Activated T-helper 2 cell treated with anti-CD3 and anti-CD28 coated beads, Interferon-gamma antibody, Interleukin-2, Interleukin-4, amounts not matched to agents 10 μg/mL and 5 μg/mL and 100 μg/mL, durations not matched to agents 14 hours and 24 hours and 36 hours (primary cell): ENCODE measurements around the gene MED31. TPM values are rescaled to one million over a fixed set of nuclear protein-coding genes. Genes with fewer than 3 reads are reported as not detected.
"Not testable (repeated sequence)": the region's sequence is repeated elsewhere in the genome, so short reads cannot be mapped to it uniquely, and the experiment has no call there.

ENCODE experiments used
- DNase-seq: peaks from one replicate; pipeline ENCODE4 v3.0.0; 2021; ENCODE audit warnings: low spot score
- H3K27ac Mint-ChIP-seq: one replicate; pipeline ENCODE4 v1.8.0; 2021; ENCODE audit warnings: mixed read lengths
- H3K27me3 Mint-ChIP-seq: one replicate; pipeline ENCODE4 v1.8.0; 2021; ENCODE audit warnings: low read depth, mixed read lengths
- H3K36me3 Mint-ChIP-seq: one replicate; pipeline ENCODE4 v1.8.0; 2021; ENCODE audit warnings: low read depth, mixed read lengths
- H3K4me1 Mint-ChIP-seq: one replicate; pipeline ENCODE4 v1.8.0; 2021; ENCODE audit warnings: low read depth, mixed read lengths
- H3K4me3 Mint-ChIP-seq: one replicate; pipeline ENCODE4 v1.8.0; 2021; ENCODE audit warnings: low read depth, mild to moderate bottlenecking, moderate library complexity, mixed read lengths
- H3K9me3 Mint-ChIP-seq: one replicate; pipeline ENCODE4 v1.8.0; 2021; ENCODE audit warnings: mixed read lengths
- intact Hi-C: fragments of 100-400 bp; cut with micrococcal nuclease; formaldehyde crosslinking; loops from one replicate; pipeline ENCODE4 v1.15.1; 2023
- total RNA-seq: library from RNA; stranded (reverse); gene quantifications from 2 replicates; pipeline ENCODE4 v1.2.3, GENCODE V29; 2022

MED31 gene
- total RNA-seq, 1 donor from 2014 or later, result 19.1 TPM

DNA sequence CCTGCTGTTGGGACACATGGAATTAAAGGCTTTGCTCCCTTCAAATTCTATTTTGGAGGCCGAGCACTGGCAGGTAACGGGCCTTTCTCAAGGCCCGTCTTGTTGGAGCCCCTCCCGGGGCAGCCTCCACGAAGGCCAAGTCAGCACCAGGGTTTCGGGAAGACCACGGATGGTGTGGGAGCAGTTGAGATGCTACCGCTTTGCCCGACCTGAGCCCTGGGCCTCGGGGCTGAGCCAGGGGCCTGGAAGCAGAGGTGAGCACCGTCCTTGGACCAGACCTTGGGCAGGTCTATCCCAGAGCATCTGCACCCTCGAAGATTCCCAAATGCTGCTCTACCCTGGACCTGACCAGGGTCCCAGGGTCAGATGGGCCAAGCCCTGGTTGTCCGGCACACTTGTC is 23.2 kb upstream of the MED31 start:
- intact Hi-C loops, result no loop called here
- Mint-ChIP-seq H3K36me3 (no peaks in the 10 kb centered on the region), H3K4me1 (peaks cover 5% of the 10 kb centered on the region), H3K27me3 (peaks cover 19% of the 10 kb centered on the region), H3K4me3 (no peak overlapping the region), H3K27ac (no peak overlapping the region), H3K9me3 (no peaks in the 10 kb centered on the region)
- DNase-seq, result no peak

GRCh38 chr17:6671431-6671830 is 20.0 kb upstream of the MED31 start:
- intact Hi-C loops, result no loop called here
- Mint-ChIP-seq H3K36me3 (no peaks in the 10 kb centered on the region), H3K4me1 (peaks cover 8% of the 10 kb centered on the region), H3K27me3 (peaks cover 14% of the 10 kb centered on the region), H3K27ac (no peak overlapping the region), H3K9me3 (no peaks in the 10 kb centered on the region), H3K4me3 (no peak overlapping the region)
- DNase-seq, result no peak

- intact Hi-C loops, result no loop called here
- H3K27ac Mint-ChIP-seq, result no peak overlapping the region
- DNase-seq, result no peak
- peaks cover 8% of the 10 kb centered on the region for H3K4me1 Mint-ChIP-seq
- no peaks in the 10 kb centered on the region for H3K36me3 Mint-ChIP-seq
- H3K4me3 Mint-ChIP-seq, result no peak overlapping the region
- H3K9me3 Mint-ChIP-seq, result no peaks in the 10 kb centered on the region
- H3K27me3 Mint-ChIP-seq, result peaks cover 13% of the 10 kb centered on the region
These were observed 19.6 kb upstream of the MED31 start for GRCh38 chr17:6670999-6671398.

- DNase-seq, result no peak
- no peak overlapping the region for H3K27ac Mint-ChIP-seq
- H3K9me3 Mint-ChIP-seq, result no peaks in the 10 kb centered on the region
- H3K36me3 Mint-ChIP-seq, result no peaks in the 10 kb centered on the region
- H3K27me3 Mint-ChIP-seq, result peaks cover 9% of the 10 kb centered on the region
- intact Hi-C loops, result no loop called here
- no peak overlapping the region for H3K4me3 Mint-ChIP-seq
- H3K4me1 Mint-ChIP-seq, result peaks cover 8% of the 10 kb centered on the region
These were observed 19.2 kb upstream of the MED31 start for GRCh38 chr17:6670571-6670970.

DNA sequence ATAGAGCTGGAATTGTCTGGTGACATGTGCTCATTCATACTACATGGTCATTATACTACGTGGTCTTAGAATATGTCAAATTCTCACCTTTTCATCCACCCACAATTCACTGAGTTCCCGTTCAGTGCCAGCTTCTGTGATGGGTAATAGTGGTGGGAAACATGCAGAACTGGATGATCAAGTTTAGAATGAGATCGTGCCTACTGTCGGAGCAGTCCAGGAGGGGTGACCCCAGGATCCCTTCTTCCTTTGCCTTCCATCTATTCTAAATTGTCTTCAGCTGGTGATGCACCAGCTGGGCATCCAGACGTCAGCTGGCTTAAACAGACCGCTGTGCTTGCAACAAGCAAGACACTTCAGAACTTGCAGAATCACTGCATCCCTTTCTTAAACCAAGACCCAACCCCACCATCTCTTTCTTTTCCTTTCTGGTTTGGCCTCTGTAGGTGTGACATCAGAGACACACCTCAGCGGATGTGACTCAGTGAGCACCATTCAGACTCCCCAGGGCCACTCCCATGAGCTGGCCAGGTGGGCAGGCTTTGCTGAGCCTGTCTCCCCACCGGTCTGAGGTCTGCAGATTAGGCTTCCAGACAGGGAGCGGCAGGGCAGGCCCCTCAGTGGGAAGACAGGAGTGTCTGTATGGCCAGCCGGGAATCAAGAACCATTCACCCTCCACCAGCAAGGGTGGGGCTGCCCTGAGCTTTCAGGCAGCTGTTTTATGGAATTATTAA is 18.2 kb upstream of the MED31 start:
- peaks cover 8% of the 10 kb centered on the region for H3K4me1 Mint-ChIP-seq
- no peaks in the 10 kb centered on the region for H3K9me3 Mint-ChIP-seq
- intact Hi-C loops, result loop anchor here (5.0 to 10.0 kb wide), 2 partner anchors 173 to 225 kb away; no protein-coding TSS in a partner anchor
- no peaks in the 10 kb centered on the region for H3K36me3 Mint-ChIP-seq
- no peak overlapping the region for H3K27ac Mint-ChIP-seq
- H3K27me3 Mint-ChIP-seq, result peaks cover 11% of the 10 kb centered on the region
- no peak overlapping the region for H3K4me3 Mint-ChIP-seq
- DNase-seq, result no peak

DNA sequence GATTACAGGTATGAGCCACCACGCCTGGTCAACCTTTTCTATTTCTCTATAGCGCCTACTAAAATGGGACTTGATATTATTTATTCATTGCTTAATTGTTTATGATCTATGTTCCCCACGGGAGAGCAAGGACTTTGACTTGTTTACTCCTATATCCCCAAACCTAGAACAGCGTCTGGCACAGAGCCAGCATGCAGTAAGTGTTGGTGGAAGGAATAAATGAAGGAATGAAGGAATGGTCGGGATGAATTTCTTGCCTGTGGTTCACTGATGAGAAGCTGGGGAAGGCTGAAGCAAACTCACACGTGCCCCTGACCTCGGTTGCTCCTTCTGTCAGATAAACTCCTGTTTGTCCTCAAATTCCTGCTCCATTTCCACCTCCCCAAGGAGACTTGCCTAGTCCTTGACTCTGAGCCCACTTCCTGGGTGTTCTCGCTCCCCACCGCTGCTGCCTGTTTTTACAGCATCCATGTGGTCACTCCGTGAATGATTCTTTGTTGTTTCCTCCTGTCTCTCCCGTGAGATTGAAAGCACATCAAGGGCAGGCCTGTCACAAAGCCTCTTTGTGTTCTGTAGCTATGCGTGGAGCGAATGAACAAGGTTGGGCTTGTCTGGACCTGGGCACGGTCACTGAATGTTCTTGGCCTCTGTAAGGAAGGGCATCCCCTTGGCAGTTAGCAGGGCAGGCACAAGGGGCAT is 17.5 kb upstream of the MED31 start:
- intact Hi-C loops, result loop anchor here (5.0 to 10.0 kb wide), 2 partner anchors 173 to 226 kb away; no protein-coding TSS in a partner anchor
- DNase-seq, result no peak
- no peak overlapping the region for H3K27ac Mint-ChIP-seq
- peaks cover 11% of the 10 kb centered on the region for H3K27me3 Mint-ChIP-seq
- no peak overlapping the region for H3K4me3 Mint-ChIP-seq
- no peaks in the 10 kb centered on the region for H3K9me3 Mint-ChIP-seq
- H3K36me3 Mint-ChIP-seq, result no peaks in the 10 kb centered on the region
- peaks cover 8% of the 10 kb centered on the region for H3K4me1 Mint-ChIP-seq

DNA sequence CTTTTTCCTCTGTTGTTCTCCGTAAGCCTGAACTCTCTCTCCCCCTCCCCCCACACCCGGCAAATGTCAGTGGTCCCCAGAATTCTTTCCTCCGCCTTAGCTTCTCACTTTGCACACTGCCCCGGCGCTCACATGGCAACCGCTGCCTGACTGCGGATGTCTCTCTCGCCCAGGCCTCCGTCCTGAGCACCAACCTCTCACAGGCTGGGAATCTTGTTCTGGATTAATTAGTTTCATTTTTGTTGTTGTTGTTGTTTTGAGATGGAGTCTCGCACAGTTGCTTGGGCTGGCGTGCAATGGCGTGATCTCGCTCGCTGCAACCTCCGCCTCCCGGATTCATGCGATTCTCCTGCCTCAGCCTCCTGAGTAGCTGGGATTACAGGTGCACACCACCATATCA is 16.8 kb upstream of the MED31 start:
- peaks cover 11% of the 10 kb centered on the region for H3K27me3 Mint-ChIP-seq
- H3K4me1 Mint-ChIP-seq, result peaks cover 8% of the 10 kb centered on the region
- H3K4me3 Mint-ChIP-seq, result no peak overlapping the region
- H3K36me3 Mint-ChIP-seq, result no peaks in the 10 kb centered on the region
- H3K27ac Mint-ChIP-seq, result no peak overlapping the region
- no peaks in the 10 kb centered on the region for H3K9me3 Mint-ChIP-seq
- intact Hi-C loops, result loop anchor here (5.0 to 10.0 kb wide), 2 partner anchors 174 to 227 kb away; no protein-coding TSS in a partner anchor
- no peak for DNase-seq

GRCh38 chr17:6667516-6667915 is 16.1 kb upstream of the MED31 start:
- Mint-ChIP-seq H3K27me3 (peaks cover 16% of the 10 kb centered on the region), H3K4me1 (peaks cover 8% of the 10 kb centered on the region), H3K9me3 (no peaks in the 10 kb centered on the region), H3K36me3 (no peaks in the 10 kb centered on the region), H3K4me3 (no peak overlapping the region), H3K27ac (no peak overlapping the region)
- intact Hi-C loops, result loop anchor here (5.0 to 10.0 kb wide), 2 partner anchors 175 to 227 kb away; no protein-coding TSS in a partner anchor
- DNase-seq, result no peak

- DNase-seq, result no peak
- Mint-ChIP-seq H3K27me3 (peaks cover 21% of the 10 kb centered on the region), H3K36me3 (no peaks in the 10 kb centered on the region), H3K4me1 (peaks cover 10% of the 10 kb centered on the region), H3K9me3 (no peaks in the 10 kb centered on the region), H3K4me3 (no peak overlapping the region), H3K27ac (no peak overlapping the region)
- intact Hi-C loops, result loop anchor here (5.0 to 10.0 kb wide), 2 partner anchors 176 to 228 kb away; no protein-coding TSS in a partner anchor
These were observed 15.2 kb upstream of the MED31 start for GRCh38 chr17:6666557-6666956.

GRCh38 chr17:6666077-6666521 is 14.7 kb upstream of the MED31 start:
- DNase-seq, result no peak
- H3K4me1 Mint-ChIP-seq, result peaks cover 14% of the 10 kb centered on the region
- H3K27me3 Mint-ChIP-seq, result peaks cover 24% of the 10 kb centered on the region
- no peak overlapping the region for H3K4me3 Mint-ChIP-seq
- no peaks in the 10 kb centered on the region for H3K36me3 Mint-ChIP-seq
- no peak overlapping the region for H3K27ac Mint-ChIP-seq
- no peaks in the 10 kb centered on the region for H3K9me3 Mint-ChIP-seq
- intact Hi-C loops, result loop anchor here (5.0 to 10.0 kb wide), 2 partner anchors 176 to 229 kb away; no protein-coding TSS in a partner anchor

- Mint-ChIP-seq H3K4me1 (peaks cover 27% of the 10 kb centered on the region), H3K27me3 (peaks cover 34% of the 10 kb centered on the region)
- not testable (repeated sequence) for H3K4me3 Mint-ChIP-seq, H3K9me3 Mint-ChIP-seq, DNase-seq, H3K36me3 Mint-ChIP-seq, H3K27ac Mint-ChIP-seq
- intact Hi-C loops, result loop anchor here (5.0 to 10.0 kb wide), 2 partner anchors 86 to 232 kb away; no protein-coding TSS in a partner anchor
These were observed 11.8 kb upstream of the MED31 start for GRCh38 chr17:6663200-6663599.

DNA sequence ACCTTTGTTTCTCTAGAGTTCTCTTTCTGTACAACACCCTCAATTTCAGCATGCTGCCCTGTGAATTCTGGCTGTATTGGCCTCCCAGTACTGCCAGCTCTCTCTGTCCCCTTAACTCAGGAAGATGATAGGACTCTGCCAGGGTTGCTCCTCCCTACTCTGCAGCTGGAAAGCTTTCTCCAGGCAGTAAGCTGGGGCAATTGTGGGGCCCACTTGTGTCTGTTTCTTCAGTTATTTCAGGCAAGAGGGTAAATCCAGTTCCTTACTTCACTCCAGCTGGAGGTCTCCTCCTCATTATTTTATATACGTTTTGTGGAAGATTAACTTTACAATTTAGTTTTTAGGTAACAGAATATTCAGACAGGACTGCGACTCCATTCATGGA is 10.1 kb upstream of the MED31 start:
- H3K4me3 Mint-ChIP-seq, result no peak overlapping the region
- peaks cover 32% of the 10 kb centered on the region for H3K27me3 Mint-ChIP-seq
- no peak overlapping the region for H3K27ac Mint-ChIP-seq
- H3K9me3 Mint-ChIP-seq, result no peaks in the 10 kb centered on the region
- H3K36me3 Mint-ChIP-seq, result peaks cover 3% of the 10 kb centered on the region
- H3K4me1 Mint-ChIP-seq, result peaks cover 29% of the 10 kb centered on the region
- DNase-seq, result no peak
- intact Hi-C loops, result loop anchor here (5.0 to 10.0 kb wide), 2 partner anchors 84 to 233 kb away; no protein-coding TSS in a partner anchor
